Neural cell (in vitro differentiated cells): Measurements from ENCODE around the gene EDDM13. TPM values are rescaled to one million over a fixed set of nuclear protein-coding genes. Genes with fewer than 3 reads are reported as not detected.

ENCODE experiments used
- H2AFZ ChIP-seq: fragments of 200-600, 300-800 bp; sonication (generic), shearing (Covaris generic); 2 replicates; pipeline ENCODE4 v1.6.0; 2014; ENCODE audit warnings: low read depth, mild to moderate bottlenecking, antibody characterized with exemption, low read length, moderate library complexity
- H3F3A ChIP-seq: fragments of 200-600 bp; shearing (Covaris generic); 2 replicates; pipeline ENCODE4 v1.6.1; 2016; ENCODE audit warnings: mild to moderate bottlenecking, moderate library complexity, mixed read lengths, antibody characterized with exemption, low read length; ENCODE audit not compliant: insufficient read depth, poor library complexity, severe bottlenecking
- H3K27ac ChIP-seq: fragments of 200-600, 300-800 bp; sonication (generic), shearing (Covaris generic); 2 replicates; pipeline ENCODE4 v1.5.1; 2014; ENCODE audit warnings: mild to moderate bottlenecking, low read length, moderate library complexity
- H3K27me3 ChIP-seq: fragments of 300-800, 200-600 bp; sonication (generic), shearing (Covaris generic); 2 replicates; pipeline ENCODE4 v1.6.0; 2014; ENCODE audit warnings: mild to moderate bottlenecking, low read depth, low read length, moderate library complexity; ENCODE audit not compliant: insufficient read depth
- H3K36me3 ChIP-seq: fragments of 300-800, 200-600 bp; sonication (generic), shearing (Covaris generic); 2 replicates; pipeline ENCODE4 v1.5.1; 2014; ENCODE audit warnings: mild to moderate bottlenecking, antibody characterized with exemption, low read length, moderate library complexity; ENCODE audit not compliant: insufficient read depth
- H3K4me2 ChIP-seq: fragments of 300-800, 200-600 bp; sonication (generic), shearing (Covaris generic); 2 replicates; pipeline ENCODE4 v1.6.0; 2014; ENCODE audit warnings: mild to moderate bottlenecking, low read length
- H3K4me3 ChIP-seq: fragments of 300-800, 200-600 bp; sonication (generic), shearing (Covaris generic); 2 replicates; pipeline ENCODE4 v1.5.1; 2014; ENCODE audit warnings: mild to moderate bottlenecking, low read length, moderate library complexity
- H3K79me2 ChIP-seq: fragments of 200-600 bp; shearing (Covaris generic); replicated peaks from 2 replicates; pipeline ENCODE4 v1.6.0; 2014; ENCODE audit warnings: mild to moderate bottlenecking, low read length, moderate library complexity; ENCODE audit not compliant: insufficient read depth
- H3K9ac ChIP-seq: fragments of 300-800, 200-600 bp; sonication (generic), shearing (Covaris generic); 2 replicates; pipeline ENCODE4 v1.6.1; 2016; ENCODE audit warnings: mild to moderate bottlenecking, low read length, mixed read lengths
- H3K9me2 ChIP-seq: fragments of 200-600 bp; shearing (Covaris generic); 2 replicates; pipeline ENCODE4 v1.6.1; 2016; ENCODE audit warnings: mild to moderate bottlenecking, low read length, mixed read lengths; ENCODE audit not compliant: insufficient read depth
- H3K9me3 ChIP-seq: fragments of 200-600, 300-800 bp; sonication (generic), shearing (Covaris generic); 2 replicates; pipeline ENCODE4 v1.6.1; 2016; ENCODE audit warnings: mild to moderate bottlenecking, mixed run types, low read length, moderate library complexity, mixed read lengths
- H4K20me1 ChIP-seq: fragments of 200-600 bp; shearing (Covaris generic); 2 replicates; pipeline ENCODE4 v1.6.1; 2016; ENCODE audit warnings: mild to moderate bottlenecking, mixed run types; ENCODE audit not compliant: insufficient read depth
- CTCF ChIP-seq: fragments of 450-650 bp; IDR thresholded peaks from 2 replicates; pipeline ENCODE4 v1.5.1; 2014; ENCODE audit warnings: antibody characterized with exemption, mild to moderate bottlenecking, moderate library complexity; ENCODE audit not compliant: poor library complexity, severe bottlenecking
- EP300 ChIP-seq: fragments of 450-650 bp; conservative IDR thresholded peaks from 2 replicates; pipeline ENCODE4 v1.6.1; 2014; ENCODE audit warnings: antibody characterized with exemption, mild to moderate bottlenecking, moderate library complexity; ENCODE audit not compliant: poor library complexity, severe bottlenecking
- EZH2 ChIP-seq: fragments of 200-600, 300-800 bp; shearing (Covaris generic), sonication (generic); IDR thresholded peaks from 2 replicates; pipeline ENCODE4 v1.6.1; 2014; ENCODE audit warnings: antibody characterized with exemption, low read length, borderline replicate concordance, mild to moderate bottlenecking; ENCODE audit not compliant: insufficient read depth, poor library complexity, severe bottlenecking
- MXI1 ChIP-seq: fragments of 450-650 bp; conservative IDR thresholded peaks from 2 replicates; pipeline ENCODE4 v1.6.1; 2014; ENCODE audit warnings: antibody characterized with exemption, mild to moderate bottlenecking; ENCODE audit not compliant: poor library complexity, severe bottlenecking
- POLR2AphosphoS5 ChIP-seq: IDR thresholded peaks from 2 replicates; pipeline ENCODE4 v1.6.1; 2012
- RAD21 ChIP-seq: fragments of 450-650 bp; conservative IDR thresholded peaks from 2 replicates; pipeline ENCODE4 v1.6.1; 2014; ENCODE audit warnings: antibody characterized with exemption, mild to moderate bottlenecking, moderate library complexity
- REST ChIP-seq: IDR thresholded peaks from 2 replicates; pipeline ENCODE4 v1.6.1; 2012; ENCODE audit warnings: borderline replicate concordance
- SMC3 ChIP-seq: fragments of 450-650 bp; conservative IDR thresholded peaks from 2 replicates; pipeline ENCODE4 v1.6.1; 2014; ENCODE audit warnings: antibody characterized with exemption, mild to moderate bottlenecking, moderate library complexity; ENCODE audit not compliant: poor library complexity
- TAF1 ChIP-seq: IDR thresholded peaks from 2 replicates; pipeline ENCODE4 v1.6.1; 2012; ENCODE audit warnings: low read depth
- polyA plus RNA-seq: library from polyadenylated mRNA; depleted of rRNA; stranded (reverse); fragments of >200 nt; gene quantifications from 2 replicates; pipeline ENCODE4 v1.2.3, GENCODE V29; 2014

The EDDM13 gene
- polyA plus RNA-seq, 1 donor from 2014 or later = not detected

- Histone ChIP-seq H3K9me2 (no peaks in the 10 kb centered on the region), H3K79me2 (no peaks in the 10 kb centered on the region), H3K9ac (no peak overlapping the region), H3K4me2 (no peak overlapping the region), H3K36me3 (no peaks in the 10 kb centered on the region), H4K20me1 (no peaks in the 10 kb centered on the region), H2AFZ (no peak overlapping the region), H3K27ac (no peak overlapping the region), H3K9me3 (no peaks in the 10 kb centered on the region), H3K4me3 (no peak overlapping the region), H3K27me3 (no peaks in the 10 kb centered on the region), H3F3A (no peaks in the 10 kb centered on the region)
- TF ChIP-seq REST = no peak
- no peak for TF ChIP-seq CTCF
- no peak for TF ChIP-seq EP300
- no peak for TF ChIP-seq EZH2
- no peak for TF ChIP-seq MXI1
- TF ChIP-seq POLR2AphosphoS5 = no peak
- no peak for TF ChIP-seq RAD21
- no peak for TF ChIP-seq SMC3
- no peak for TF ChIP-seq TAF1
These were observed 10.3 kb downstream of the EDDM13 start for GRCh38 chr19:56282809-56283208.

GRCh38 chr19:56284746-56285145 lies 12.2 kb downstream of the EDDM13 start:
- H3K9ac ChIP-seq = no peak overlapping the region
- no peaks in the 10 kb centered on the region for H3F3A ChIP-seq
- no peak overlapping the region for H3K4me3 ChIP-seq
- no peaks in the 10 kb centered on the region for H3K9me3 ChIP-seq
- TF ChIP-seq EZH2 (no peak), EP300 (no peak), RAD21 (no peak), POLR2AphosphoS5 (no peak), TAF1 (no peak), SMC3 (no peak), MXI1 (no peak), REST (no peak)
- no peak overlapping the region for H3K4me2 ChIP-seq
- no peaks in the 10 kb centered on the region for H4K20me1 ChIP-seq
- no peaks in the 10 kb centered on the region for H3K36me3 ChIP-seq
- H3K27ac ChIP-seq = no peak overlapping the region
- H3K9me2 ChIP-seq = no peaks in the 10 kb centered on the region
- no peaks in the 10 kb centered on the region for H3K79me2 ChIP-seq
- no peaks in the 10 kb centered on the region for H3K27me3 ChIP-seq
- no peak overlapping the region for H2AFZ ChIP-seq
